Measurements from ENCODE around the gene UNC50.

The UNC50 gene

DNA sequence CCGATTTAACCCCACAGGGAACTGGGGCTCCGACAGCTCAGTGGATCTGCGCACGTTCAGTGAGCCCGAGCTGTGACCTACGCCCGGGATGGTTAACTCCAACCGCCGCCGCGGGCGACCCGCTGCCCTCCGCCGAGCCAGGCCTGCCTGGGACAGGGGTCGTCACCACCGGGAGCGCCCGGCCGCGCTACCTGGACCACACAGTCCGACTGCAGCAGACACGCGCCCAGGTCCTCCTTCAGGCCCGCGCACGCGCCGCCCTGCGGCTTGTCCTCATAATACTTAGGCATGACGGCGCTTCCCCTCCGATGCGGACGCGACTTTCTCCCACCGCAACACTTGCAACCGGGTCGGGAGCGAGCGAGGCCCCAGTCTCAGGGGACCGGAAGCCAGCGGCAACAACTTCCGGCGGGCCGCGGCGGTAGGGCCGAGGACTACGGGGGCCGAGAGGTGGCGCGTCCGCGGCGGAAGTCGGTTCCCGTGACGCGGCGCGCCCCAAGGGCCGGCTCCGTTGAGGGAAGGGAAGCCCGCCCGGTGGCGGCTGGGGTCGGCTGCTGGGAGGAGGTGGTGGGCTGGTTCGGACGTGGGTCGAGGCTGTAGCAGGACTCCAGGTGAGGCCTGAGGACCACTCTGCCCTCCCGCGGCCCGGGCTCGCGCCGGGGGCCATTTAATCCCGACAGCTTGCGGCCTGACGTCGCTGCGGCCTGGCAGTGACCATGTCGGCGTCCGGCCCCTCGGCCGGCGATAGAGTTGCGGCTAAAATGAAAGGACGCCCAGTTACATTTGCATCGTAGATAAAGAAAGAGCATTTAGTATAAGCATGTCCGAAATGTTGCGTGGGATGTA is at the start of gene UNC50, which contains the start of gene COA5:
Gene UNC50, plus strand, starts transcription at position 474 of the 846 bp plus-strand sequence. CDS start 1,171 bp downstream, outside the sequence.
Gene COA5, minus strand, starts transcription at position 397 of the 846 bp plus-strand sequence. Its CDS starts 107 bp downstream, at position 290.
- DNase-seq = peak; percentile 67

GRCh38 chr2:98558852-98559530 is 49.4 kb upstream of the UNC50 start:
- DNase-seq = no peak

DNA sequence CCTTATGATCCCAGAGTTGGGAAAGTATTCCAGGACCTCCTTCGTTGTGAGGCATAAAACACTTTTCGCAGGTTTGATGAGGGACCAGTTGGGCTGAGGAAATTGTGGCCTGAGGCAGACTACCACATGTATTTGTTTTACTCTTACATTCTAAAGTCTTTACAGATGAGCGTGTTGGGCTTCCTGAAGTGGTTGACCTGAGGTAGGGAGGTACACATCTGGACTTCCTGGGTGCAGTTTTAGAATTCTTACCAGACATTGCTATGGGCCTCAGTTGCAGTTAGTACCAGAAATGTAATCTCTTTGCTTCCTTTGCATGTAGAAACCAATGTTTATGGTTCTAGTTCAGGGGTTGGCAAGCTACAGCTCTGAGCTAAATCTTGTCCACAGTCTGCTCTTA is 48.8 kb upstream of the UNC50 start:
- DNase-seq = no peak

GRCh38 chr2:98560256-98560771 is 48.1 kb upstream of the UNC50 start:
- no peak for DNase-seq

DNA sequence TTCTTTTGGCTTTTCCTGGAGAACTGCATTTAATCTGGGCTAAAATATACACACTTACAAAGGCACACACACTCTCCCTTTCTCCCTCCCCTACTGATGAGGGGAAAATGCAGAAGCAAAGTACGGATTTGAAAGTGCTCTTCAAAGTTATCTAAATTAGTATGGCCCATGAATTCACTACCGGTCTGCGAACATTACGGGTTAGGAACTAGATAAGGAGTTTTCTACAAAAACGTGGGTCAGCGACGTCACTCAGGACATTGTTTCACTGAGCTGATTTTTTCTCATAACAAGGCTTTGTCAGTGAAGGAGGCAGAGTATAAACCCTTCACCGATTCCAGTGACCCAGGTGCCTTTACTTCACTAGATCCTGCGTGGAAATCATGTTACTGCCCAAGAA is 47.4 kb upstream of the UNC50 start:
- no peak for DNase-seq

DNA sequence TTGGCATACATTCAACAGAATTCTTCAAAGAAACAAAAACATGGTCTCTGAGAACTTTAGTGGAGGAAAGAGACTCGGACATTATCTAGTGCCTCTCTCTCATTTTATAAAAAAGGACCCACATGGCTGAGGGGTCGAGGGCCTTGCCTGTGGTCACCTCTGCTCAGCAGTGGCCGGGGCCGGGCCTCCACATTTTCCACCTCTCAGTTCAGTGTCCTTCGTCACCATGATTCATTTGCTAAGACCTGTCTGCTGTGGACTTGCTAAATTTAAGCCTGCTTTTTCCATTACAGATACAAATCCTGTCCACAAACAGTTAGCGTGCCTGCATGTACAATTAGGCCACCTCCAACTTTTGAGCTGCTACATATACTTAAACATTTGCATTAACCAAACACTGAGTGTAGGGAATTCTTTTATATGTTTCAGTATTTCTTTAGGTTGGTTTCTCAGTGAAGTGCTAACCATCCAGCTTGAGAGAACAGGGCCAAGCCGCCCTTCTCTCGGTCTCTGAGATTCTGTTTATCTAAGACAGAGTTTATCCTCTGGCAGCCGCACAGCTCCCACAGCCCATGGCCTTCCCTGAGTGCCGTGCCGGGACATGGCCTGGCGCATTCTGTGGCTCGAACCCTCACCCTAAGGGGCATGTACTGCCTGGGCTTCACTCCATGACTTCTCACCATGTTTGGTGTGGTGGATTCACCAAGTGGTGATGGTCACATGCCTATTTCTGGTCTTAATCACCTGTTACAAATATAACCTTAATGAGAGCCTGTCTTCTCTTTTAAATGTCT is 46.3 kb upstream of the UNC50 start:
- DNase-seq = no peak

- no peak for DNase-seq
Observed at GRCh38 chr2:98563394-98563793, 45.0 kb upstream of the UNC50 start.

GRCh38 chr2:98564541-98565132 is 43.8 kb upstream of the UNC50 start:
- DNase-seq = no peak

DNA sequence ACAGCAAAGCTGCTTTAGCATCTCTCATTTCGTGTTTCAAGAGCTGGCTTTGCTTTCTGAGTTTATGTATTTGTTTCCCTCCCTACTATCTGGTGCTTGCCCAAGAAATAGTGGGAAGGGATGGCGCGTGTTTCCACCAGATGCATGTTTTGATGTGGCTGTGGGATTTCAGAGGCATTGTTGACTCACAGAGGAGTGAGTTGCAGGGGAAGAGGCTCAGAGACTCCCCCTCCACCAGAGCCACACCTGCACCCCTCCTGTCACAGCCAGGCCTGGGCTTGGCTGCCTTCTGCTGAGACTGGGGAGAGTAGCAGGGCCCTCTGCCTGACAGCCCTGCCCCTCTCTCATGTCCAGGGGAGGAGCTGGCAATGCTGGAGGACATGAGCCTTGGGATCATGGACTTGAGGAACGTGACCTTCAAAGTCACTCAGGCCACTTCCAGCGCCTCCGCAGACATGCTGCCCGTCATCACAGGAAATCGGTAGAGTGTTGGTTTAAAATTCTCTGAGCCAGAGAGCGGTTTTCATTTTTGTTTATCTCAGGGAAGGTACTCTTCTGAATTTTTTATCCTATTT is 43.0 kb upstream of the UNC50 start:
- no peak for DNase-seq

DNA sequence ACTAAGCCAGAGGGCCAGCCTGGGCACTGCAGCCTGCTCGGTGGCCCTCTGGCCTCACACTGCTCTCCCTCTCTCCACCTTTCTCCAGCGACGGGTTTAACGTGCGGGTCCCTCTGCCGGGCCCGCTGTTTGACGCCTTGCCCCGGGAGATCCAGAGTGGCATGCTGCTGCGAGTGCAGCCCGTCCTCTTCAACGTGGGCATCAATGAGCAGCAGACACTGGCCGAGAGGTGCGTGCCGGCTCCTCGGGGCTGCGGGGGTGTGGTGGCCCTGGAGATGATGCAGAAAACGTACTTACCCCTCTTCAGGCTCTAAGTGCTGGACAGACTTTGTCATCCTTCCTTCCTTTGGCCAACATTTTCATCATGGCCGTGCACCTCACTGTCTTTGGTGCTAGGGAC is 42.4 kb upstream of the UNC50 start:
- no peak for DNase-seq

DNA sequence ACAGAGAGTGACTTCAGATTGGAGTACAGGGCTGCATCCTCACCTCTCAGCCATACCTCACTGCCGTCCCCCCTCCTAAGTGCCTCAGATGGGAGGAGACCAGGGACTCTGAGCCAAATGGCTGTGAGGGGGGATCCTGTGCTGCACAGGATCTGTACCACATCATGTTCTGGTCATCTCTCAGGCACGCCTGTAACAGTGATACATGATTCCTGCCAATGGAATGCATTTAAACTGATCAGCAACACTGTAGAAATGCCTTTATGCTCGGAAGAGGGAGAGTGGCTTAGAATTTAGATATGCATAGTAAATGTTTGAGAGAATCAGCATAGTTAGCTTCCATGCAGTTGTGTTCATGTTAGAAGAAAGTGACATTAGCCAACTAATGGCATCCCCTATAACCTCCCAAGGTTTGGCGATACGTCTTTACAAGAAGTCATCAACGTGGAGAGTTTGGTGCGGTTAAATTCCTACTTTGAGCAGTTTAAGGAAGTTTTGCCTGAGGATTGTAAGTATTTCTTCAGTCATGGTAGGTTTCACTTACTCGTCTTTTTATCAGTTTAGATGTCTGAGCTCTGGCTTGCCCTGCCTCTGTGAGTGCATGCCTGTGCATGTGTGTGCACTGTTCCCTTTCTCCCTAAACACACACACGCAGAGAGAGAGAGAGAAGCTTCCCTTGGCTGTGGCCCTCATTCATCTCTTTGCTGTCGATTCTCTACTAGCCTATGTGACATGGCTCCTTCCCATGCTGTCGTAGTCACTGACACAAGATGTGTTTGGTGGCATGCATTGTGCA is 40.0 kb upstream of the UNC50 start:
- no peak for DNase-seq

- DNase-seq = no peak
Observed at GRCh38 chr2:98569197-98569793, 39.1 kb upstream of the UNC50 start.

GRCh38 chr2:98569915-98570314 is 38.5 kb upstream of the UNC50 start:
- no peak for DNase-seq

DNA sequence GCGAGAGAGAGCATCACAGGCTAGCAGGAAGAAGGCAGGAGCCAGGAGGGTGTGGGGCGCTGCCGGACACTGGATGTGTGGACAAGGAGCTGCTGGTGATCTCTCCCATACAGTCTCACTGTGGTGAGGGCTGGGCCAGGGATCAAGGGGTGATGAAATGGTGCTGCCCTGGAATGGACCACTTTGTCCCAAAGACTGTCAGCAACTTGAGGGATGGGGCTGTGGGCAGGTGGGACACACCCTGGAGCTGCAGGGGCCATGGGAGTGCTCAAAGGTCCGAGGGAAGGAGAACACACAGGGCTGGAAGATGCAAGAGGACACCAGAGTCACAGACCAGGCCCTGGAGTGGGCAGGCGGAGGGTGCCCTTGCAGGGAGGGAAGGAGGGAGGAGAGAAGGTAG is 38.0 kb upstream of the UNC50 start:
- no peak for DNase-seq

GRCh38 chr2:98571121-98571701 is 37.2 kb upstream of the UNC50 start:
- no peak for DNase-seq

GRCh38 chr2:98571796-98572195 is 36.6 kb upstream of the UNC50 start:
- DNase-seq = no peak

- DNase-seq = no peak
Observed at GRCh38 chr2:98572211-98572610, 36.2 kb upstream of the UNC50 start.

GRCh38 chr2:98572676-98573075 is 35.7 kb upstream of the UNC50 start:
- DNase-seq = no peak

- no peak for DNase-seq
Observed at GRCh38 chr2:98573426-98573825, 35.0 kb upstream of the UNC50 start.

- DNase-seq = no peak
Observed at GRCh38 chr2:98576666-98577312, 31.6 kb upstream of the UNC50 start.
